ENCODE data around the gene CLEC2D.

CLEC2D gene

DNA sequence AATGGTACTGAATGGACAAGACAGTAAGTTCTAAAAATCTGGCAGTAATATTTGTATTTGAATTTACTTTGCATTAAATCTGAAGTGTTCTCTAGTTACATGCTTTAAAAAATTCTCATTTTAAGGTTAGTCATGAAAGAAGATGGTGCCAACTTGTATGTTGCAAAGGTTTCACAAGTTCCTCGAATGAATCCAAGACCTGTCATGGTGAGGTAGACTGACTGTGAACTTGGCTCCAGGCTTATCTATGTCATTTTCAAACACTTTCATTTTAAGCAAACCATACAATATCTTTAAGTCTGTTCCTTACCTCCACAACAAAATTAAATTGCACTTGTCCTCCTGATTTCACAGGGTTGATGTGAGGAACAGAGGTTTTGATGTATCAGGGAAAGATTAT lies 23.4 kb downstream of the CLEC2D start:
- TF ChIP-seq, protein P1, sequence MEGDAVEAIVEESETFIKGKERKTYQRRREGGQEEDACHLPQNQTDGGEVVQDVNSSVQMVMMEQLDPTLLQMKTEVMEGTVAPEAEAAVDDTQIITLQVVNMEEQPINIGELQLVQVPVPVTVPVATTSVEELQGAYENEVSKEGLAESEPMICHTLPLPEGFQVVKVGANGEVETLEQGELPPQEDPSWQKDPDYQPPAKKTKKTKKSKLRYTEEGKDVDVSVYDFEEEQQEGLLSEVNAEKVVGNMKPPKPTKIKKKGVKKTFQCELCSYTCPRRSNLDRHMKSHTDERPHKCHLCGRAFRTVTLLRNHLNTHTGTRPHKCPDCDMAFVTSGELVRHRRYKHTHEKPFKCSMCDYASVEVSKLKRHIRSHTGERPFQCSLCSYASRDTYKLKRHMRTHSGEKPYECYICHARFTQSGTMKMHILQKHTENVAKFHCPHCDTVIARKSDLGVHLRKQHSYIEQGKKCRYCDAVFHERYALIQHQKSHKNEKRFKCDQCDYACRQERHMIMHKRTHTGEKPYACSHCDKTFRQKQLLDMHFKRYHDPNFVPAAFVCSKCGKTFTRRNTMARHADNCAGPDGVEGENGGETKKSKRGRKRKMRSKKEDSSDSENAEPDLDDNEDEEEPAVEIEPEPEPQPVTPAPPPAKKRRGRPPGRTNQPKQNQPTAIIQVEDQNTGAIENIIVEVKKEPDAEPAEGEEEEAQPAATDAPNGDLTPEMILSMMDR (IDR thresholded peaks at IDR 0.05), result no peak

DNA sequence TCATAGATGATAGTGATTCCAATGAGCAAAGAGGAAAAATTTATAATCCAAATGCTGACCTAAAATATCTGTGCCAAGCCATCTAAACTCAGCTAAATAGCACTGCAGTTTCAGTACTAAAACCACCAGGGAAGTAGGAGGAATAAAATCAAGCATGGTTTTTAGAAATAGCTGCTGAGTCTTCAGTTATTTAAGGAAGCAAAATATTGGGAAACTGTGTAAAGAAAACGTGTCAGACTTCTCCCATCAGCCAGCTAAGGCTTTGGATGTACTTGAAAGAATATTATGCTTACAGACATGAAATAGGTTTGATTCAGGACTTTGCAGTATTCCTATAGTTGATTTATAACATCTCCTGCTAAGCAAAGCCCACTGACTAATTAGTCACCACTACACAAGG lies 24.7 kb downstream of the CLEC2D start:
- TF ChIP-seq, protein P1 (IDR thresholded peaks at IDR 0.05), result no peak

DNA sequence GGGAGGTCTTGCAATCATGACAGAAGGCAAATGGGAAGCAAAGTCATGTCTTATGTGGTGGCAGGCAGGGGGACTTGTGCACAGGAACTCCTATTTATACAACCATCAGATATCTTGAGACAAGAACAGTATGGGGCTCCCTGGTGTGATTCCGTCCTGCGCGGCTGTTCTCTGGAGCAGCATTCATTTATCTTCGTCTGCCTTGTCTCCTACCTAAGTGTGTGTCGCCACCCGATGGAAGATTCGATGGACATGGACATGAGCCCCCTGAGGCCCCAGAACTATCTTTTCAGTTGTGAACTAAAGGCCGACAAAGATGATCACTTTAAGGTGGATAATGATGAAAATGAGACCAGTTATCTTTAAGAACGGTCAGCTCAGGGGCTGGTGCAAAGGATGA lies 25.6 kb downstream of the CLEC2D start:
- TF ChIP-seq, protein P1 (IDR thresholded peaks at IDR 0.05), result 0 out of 2 replicates have a peak, but pooled peaks have one; percentile 13

DNA sequence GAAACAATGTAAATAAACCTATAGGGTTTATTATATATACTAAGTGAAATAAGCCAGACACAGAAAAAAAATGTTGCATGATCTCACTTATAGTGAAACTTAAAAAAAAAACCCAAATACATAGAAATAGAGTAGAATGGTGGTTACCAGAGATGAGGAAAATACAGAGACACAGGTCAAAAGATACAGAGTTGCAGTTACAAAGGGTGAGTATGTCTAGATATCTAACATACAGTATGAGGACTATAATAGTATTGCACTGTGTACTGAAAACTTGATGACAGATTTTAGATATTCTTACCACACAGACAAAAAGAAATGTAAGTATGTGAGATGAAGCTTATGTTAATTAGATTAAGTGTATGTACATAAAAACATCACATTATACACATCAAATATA lies 28.1 kb downstream of the CLEC2D start:
- TF ChIP-seq, protein P1 (IDR thresholded peaks at IDR 0.05), result no peak

DNA sequence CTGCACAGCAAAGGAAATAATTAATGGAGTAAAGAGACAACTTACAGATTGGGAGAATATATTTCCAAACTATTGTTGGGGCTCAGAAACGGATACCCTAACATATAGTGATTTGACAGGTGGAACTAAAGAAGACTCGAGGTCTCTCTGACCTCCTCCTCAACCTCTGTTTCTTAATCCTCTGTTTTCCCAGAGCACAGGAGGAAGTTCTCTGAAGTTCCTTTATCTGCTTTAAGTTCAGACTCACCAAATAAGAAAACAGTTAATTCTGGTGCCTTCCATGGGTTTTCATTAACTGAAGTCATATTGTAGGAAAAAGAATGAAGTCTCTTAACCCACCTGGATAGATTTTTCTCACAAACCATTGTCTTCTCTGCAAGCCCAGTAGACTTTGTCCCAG lies 29.2 kb downstream of the CLEC2D start:
- TF ChIP-seq, protein P1 (IDR thresholded peaks at IDR 0.05), result no peak

DNA sequence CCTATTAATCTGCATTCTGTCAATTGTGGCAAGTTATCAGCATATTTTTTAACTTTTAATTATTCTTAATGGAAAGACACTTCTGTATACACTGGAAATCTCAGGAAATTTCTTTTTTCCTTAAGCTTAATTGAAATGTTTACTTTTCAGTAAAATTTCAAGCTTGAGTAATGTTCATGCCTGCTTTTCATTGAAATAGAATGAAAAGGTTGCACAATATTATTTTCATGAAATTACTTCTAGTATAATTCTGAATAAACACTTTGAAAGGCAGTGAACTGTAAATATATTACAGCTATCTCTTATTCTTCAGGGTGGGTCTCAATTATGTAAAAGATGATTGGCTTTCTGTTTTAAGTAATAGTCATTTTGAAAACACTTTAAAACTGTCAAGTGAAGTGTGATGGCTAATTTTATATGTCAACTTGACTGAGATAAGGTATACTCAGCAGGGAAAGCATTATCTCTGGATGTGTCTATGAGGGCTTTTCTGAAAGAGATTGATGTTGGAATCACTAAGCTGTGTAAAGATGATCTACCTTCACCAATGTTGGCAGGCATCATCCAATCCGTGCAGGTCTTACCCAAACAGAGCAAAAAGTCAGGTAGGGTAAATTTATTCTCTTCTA lies 29.9 kb downstream of the CLEC2D start:
- TF ChIP-seq, protein P1 (IDR thresholded peaks at IDR 0.05), result no peak

DNA sequence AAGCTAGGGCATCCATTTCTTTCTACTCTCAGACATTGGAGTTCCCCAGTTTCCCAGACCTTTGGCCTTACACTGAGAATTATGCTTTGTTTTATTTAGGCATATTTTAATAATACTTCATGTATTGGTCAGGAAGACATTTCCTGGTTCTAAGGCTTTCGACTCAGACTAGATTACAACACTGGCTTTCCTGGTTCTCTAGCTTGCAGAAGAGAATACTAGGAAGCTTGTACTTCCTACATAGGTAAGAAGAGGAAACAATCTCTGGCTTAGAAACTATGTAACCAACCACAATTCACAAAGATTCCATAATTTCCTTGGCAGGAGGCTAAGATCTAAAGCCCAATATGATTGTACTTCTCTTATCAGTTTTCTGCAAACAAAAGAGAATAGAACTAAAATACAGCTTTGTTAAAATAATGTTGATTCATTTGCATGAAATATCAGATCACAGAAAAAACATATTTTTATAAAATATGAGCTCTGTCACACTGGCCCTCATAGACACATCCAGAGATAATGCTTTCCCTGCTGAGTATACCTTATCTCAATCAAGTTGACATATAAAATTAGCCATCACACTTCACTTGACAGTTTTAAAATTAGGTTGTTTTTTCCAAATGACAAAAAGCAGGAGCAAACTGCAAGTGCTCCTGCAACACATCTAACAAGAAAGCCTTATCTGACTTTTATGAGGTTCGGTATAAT lies 30.5 kb downstream of the CLEC2D start:
- TF ChIP-seq, protein P1 (IDR thresholded peaks at IDR 0.05), result no peak
